Measurements from ENCODE around the gene SLC25A39. TPM values are rescaled to one million over a fixed set of nuclear protein-coding genes. Genes with fewer than 3 reads are reported as not detected.

The SLC25A39 gene
- total and polyA plus RNA-seq, 2 of the 4 experiments (the other 2 are of a cell fraction): 49.1 to 99.7 TPM

DNA sequence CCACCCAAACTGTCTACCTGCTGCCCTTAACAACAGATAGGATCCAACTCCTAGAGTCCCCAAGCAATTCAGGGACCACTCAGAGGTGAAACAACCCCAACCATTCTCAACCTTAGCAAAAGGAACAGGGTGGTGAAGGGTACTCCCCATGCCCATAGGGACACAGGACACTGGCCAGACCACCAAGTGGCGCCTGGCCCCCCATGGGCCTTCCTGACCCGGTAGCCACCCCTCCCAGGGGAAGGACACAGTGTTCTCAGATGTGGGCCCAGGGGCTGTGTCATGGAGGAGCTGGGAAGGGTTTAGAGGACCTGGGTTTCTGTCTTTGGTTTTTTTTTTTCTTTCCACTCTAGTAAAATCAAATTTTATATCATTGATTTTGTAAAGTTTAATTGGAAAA is 9.7 kb upstream of the SLC25A39 start:
- Histone ChIP-seq H3K4me3 (ENCODE audit: insufficient read depth, low read depth, low read length) (no peak overlapping the region), H3K9me3 (ENCODE audit: control insufficient read depth, insufficient read depth, low read length) (no peaks in the 10 kb centered on the region), H2BK15ac (ENCODE audit: low read depth, low read length) (no peak overlapping the region), H3K23ac (ENCODE audit: low read depth, low read length) (no peak overlapping the region), H2BK20ac (ENCODE audit: low read depth, low read length) (no peak overlapping the region), H3K56ac (ENCODE audit: extremely low read depth, insufficient read depth, low read length) (no peak overlapping the region), H2AK5ac (ENCODE audit: low read depth, low read length) (no peak overlapping the region), H4K20me1 (ENCODE audit: insufficient read depth, low read length) (no peaks in the 10 kb centered on the region), H3K27me3 (ENCODE audit: control insufficient read depth, insufficient read depth, low read length) (peaks cover 13% of the 10 kb centered on the region; the same call in 1 of the 2 replicates), H3K27ac (ENCODE audit: insufficient read depth, low read length) (no peak overlapping the region), H3K9ac (ENCODE audit: low read depth, low read length) (no peak overlapping the region), H4K91ac (ENCODE audit: insufficient read depth, low read depth, low read length) (no peak overlapping the region), H2BK5ac (ENCODE audit: low read depth, low read length, poor library complexity, severe bottlenecking) (no peak overlapping the region), H2AK9ac (replicated peaks; ENCODE audit: low read depth, low read length, poor library complexity) (no peak overlapping the region), H3K14ac (replicated peaks; ENCODE audit: low read depth, low read length) (no peak overlapping the region), H3K18ac (ENCODE audit: low read depth, low read length) (no peak overlapping the region), H3K79me1 (ENCODE audit: low read depth in 1 of 2, low read length in 2 of 2) (no peaks in the 10 kb centered on the region), H2AFZ (replicated peaks; ENCODE audit: low read length, poor library complexity) (no peak overlapping the region), H4K5ac (ENCODE audit: low read depth, low read length) (no peak overlapping the region), H3K4ac (ENCODE audit: low read depth, low read length) (no peak overlapping the region), H3K9me1 (ENCODE audit: insufficient read depth, low read length) (no peaks in the 10 kb centered on the region), H3K4me1 (ENCODE audit: control insufficient read depth, insufficient read depth, low read length) (no peaks in the 10 kb centered on the region), H3K36me3 (ENCODE audit: control insufficient read depth, insufficient read depth, low read length) (no peaks in the 10 kb centered on the region), H2BK120ac (ENCODE audit: low read depth, low read length) (no peak overlapping the region), H4K8ac (ENCODE audit: low read depth in 2 of 2, low read length in 2 of 2) (no peak overlapping the region), H3K4me2 (ENCODE audit: low read depth, low read length) (no peak overlapping the region)
- ChIA-PET CTCF (no interaction called here), POLR2A (ENCODE audit: unreplicated experiment) (no interaction called here)
- dilution Hi-C loops (cut with HindIII; ENCODE audit: low sequenced_read_pairs, unreplicated experiment) (no loop called here), in situ Hi-C loops (cut with MboI; ENCODE audit: low sequenced_read_pairs) (no loop called here), intact Hi-C loops (cut with micrococcal nuclease) (no loop called here)
- TF ChIP-seq RFX5 (IDR thresholded peaks at IDR 0.05; ENCODE audit: low read depth, low read length) (no peak), MAFK (IDR thresholded peaks at IDR 0.05; ENCODE audit: low read depth, low read length) (no peak), NFE2L2 (IDR thresholded peaks at IDR 0.05; ENCODE audit: low read depth, low read length) (no peak), MXI1 (IDR thresholded peaks at IDR 0.05; ENCODE audit: borderline replicate concordance, low read depth, low read length) (no peak)
- WGBS, 2 experiments (ENCODE audit: extremely low coverage in 2 of 2, insufficient read length in 1 of 2): no CpG with 5 or more reads among the region's 2 CpGs
- no peak for DNase-seq
- BruUV-seq (replicated peaks): no TSS peak
- no peak for ATAC-seq (ENCODE audit: low read depth)

All from IMR-90 (cell line).